NCI-H146 treated with DMSO at 0.1 percent for 48 hours (cell line): Measurements from ENCODE around the gene UTP3.
A peak's percentile ranks its signal among the peaks of the same experiment; 100 is the strongest.
"Not testable (repeated sequence)": the region's sequence is repeated elsewhere in the genome, so short reads cannot be mapped to it uniquely, and the experiment has no call there.

Experiments used
- DNase-seq: peaks from one replicate; lab custom pipeline; 2025; ENCODE audit not compliant: unreplicated experiment; lab: John Stamatoyannopoulos, UW

The UTP3 gene, protein sequence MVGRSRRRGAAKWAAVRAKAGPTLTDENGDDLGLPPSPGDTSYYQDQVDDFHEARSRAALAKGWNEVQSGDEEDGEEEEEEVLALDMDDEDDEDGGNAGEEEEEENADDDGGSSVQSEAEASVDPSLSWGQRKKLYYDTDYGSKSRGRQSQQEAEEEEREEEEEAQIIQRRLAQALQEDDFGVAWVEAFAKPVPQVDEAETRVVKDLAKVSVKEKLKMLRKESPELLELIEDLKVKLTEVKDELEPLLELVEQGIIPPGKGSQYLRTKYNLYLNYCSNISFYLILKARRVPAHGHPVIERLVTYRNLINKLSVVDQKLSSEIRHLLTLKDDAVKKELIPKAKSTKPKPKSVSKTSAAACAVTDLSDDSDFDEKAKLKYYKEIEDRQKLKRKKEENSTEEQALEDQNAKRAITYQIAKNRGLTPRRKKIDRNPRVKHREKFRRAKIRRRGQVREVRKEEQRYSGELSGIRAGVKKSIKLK

DNA sequence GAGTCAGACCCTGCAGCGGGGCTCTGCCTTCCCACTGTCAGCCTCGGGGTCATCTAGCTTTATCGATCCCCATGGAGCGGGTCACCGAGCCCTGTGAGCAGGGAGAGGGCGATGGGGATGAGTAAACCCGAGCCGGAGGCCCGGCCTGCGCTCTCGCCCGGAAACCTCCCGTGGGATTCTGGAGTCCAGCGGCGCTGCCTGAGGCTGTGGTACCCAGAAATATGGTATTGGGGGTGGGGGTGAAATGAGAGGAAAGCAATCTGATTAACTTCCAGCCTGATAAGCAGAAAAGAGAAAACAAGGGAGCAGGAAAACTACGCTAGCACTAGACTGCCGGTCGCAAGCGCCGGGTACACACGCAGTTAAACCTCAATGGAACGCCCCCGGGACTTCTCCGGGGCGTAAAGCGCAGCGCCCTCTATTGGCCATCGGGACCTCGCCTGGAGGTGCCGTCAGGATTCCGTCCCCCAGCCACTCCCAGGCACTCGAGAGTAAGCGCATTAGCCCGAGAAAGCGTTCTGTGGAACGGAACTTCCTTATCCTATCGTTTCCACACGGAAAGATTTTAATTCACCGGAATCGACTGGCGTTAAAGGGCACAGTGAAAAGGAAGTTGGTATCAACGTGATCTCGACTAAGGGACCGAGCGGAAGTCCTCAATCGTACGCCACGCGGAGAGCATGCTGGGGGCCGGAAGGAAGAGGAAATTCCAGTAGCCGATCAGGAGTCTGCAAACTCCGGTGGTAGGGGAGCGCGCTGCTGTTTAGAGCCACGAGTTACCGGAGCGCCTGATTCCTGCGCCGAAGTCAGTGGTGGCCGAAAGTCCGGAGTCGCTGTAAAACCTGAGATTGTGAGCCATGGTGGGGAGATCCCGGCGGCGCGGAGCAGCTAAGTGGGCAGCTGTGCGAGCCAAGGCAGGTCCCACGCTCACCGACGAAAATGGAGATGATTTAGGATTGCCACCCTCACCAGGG is at the start of gene UTP3:
UTP3 (plus strand) TSS at position 712 of the 974 bp plus-strand sequence; CDS start at position 858, 146 bp downstream.
- DNase-seq: peak; percentile 96

DNA sequence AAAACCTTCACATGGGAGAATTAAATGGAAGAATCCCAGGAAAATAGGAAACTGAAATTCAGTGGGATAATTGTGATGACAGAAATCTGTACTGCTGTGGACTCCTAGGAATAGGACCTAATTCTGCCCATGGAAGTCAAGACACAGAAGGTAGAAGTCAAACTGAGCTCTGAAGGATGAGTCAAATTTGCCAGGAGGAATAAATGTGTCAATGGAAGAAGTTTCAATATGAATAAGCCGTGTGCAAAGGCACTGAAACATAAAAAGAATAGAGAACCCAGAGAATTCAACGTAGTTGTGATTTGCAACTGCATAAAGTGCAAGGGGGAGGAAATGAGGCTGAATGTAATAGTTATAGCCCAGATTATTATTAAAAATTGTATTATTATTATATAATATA is 48.1 kb upstream of the UTP3 start:
- DNase-seq: no peak

DNA sequence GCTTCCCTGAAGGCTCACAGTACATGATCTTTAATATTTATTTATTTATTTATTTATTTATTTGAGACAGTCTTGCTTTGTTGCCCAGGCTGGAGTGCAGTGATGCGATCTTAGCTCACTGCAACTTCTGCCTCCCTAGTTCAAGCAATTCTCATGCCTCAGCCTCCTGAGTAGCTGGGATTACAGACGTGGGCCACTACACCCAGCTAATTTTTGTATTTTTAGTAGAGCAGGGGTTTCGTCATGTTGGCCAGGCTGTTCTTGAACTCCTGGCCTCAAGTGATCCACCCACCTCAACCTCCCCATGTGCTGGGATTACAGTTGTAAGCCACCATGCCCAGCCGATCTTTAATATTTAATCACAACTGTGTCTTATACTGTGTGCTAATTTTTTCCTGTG is 37.6 kb upstream of the UTP3 start:
- not testable (repeated sequence) for DNase-seq

DNA sequence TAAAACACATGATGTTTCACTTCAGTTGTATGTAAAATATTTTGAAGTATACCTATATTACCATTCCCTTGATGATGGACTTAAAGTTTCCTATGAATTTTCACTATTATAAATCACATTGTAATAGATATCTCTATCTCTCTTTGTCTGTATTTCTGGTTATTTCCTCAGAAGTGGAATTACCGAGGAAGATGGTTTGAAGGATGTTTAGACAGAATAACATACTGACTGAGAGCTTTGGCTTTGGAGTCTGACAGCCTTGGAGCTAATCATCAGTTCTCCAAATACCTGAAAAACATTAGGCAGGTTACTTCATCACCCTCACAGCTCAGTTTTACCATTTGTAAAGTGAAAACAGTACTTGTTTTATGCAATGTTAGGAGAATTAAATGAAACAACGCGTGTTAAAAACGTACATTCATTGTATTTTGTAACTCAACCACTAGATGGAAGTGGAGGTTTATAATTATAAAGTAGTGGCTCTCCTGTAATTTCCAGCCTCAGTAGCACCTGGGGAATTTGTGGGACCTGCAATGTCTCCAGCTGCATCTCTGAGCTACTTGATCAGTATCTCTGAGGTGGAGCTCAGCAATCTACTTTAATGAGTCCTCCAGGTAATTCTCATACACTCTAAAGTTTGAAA is 36.3 kb upstream of the UTP3 start:
- peak; percentile 27 for DNase-seq

DNA sequence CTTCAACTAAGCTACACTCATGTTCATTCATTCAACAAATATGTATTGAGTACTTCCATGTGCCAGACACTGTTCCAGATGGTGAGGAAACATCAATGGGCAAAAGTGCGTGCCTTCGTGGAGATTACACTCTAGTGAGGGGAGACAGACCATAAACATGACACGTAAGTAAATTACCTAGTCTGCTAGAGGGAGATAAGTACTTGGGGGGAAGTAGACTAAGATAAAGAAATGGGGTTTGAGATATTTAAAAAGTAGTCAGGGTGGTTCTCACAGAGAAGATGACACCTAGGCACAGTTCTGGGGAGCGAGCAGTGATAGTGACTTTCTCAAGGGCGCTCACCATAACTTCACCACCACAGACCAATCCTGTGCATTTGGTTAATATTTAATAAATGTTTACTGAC is 33.7 kb upstream of the UTP3 start:
- no peak for DNase-seq

DNA sequence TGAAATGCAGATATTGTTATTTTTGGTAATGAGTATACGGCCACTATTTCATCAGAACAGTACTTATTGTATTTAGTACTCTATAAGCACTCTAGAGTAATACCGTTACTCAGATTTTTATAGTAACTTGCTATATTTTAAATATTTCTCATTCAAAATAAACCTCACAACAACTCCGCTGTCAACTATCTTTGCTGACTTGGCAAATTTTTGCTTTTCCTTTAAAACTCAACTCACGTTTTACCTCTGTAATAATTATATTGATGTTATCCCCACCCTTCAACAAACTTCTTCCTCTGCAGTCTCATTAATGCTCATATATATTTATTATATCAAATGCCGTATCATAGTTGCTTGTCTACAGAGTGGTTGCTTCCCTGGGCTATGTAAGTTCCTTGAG is 31.0 kb upstream of the UTP3 start:
- DNase-seq: no peak

DNA sequence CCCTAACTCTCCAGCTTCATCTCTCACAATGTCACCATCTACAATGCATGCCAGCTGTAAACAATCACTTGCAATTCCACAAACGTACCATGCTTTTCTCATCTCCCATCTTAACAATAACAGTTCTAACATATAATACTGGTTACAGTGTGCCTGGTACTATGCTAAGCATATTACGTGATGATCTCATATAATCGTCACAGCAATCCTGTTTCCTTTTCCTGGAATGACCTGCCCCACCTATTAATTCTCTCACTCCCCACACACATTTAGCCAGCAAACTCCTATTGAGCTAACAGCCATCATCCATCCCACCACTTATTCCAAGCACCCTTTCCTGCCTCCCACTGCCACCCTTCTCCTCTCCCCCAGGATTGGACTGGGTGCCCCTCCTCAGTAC is 29.9 kb upstream of the UTP3 start:
- DNase-seq: no peak

DNA sequence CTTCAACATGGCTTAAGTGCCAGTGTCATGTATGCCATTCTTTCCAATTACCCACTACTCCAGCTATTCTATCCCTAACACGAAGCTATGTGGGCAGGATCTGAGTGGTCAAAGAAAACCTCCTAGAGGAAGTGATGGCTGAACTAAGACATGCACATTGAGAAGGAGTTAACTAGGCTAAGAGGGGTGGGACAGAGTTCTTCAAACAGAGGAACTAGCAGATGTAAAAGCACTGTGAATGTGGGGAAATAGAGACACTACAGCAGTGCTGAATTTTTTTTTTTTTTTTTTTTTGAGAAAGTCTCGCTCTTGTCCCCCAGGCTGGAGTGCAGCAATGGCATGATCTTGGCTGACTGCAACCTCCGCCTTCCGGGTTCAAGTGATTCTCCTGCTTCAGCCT is 28.2 kb upstream of the UTP3 start:
- no peak for DNase-seq

DNA sequence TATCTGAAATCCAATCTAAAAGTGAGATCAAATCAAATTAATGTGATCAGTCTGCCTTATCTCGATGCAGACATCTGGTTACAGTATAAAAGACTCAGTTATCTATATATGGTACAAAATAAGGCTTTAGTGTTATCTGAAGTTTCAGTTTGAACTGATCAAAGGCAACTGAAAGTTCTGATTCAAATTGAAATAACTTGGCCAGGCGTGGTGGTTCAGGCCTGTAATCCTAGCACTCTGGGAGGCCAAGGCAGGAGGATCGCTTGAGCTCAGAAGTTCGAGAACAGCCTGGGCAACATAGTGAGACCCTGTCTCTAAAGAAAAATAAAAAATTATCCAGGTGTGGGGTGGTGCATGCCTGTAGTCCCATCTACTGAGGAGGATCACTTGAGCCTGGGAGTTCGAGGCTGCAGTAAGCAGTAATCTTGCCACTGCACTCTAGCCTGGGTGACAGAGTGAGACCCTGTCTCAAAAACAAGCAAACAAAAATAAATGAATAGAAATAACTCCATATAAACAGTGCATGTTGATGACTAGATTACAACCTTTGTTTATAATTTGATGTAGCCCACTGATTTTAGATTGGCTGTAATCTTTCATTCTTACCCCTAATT is 26.9 kb upstream of the UTP3 start:
- DNase-seq: not testable (repeated sequence)

DNA sequence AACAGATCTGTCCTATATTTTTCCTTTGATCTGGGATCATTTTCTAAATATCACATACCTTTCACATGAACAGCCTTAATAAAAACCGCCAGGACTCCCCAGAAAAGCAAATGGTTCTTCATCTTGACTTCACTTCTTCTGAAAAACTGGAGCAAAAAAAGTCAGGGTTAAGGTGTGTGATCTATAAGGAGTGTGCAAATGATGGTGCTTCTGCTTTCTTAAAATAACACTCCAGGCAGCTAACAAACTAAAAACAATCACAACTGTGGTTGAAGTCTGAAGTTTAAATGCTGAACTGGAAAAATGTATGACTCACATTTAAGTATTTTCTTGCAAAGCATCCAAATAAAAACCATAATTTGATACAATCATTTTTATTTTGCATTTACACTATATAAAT is 22.0 kb upstream of the UTP3 start, which contains the start of gene JCHAIN:
JCHAIN (minus strand) TSS at position 140 of the 400 bp plus-strand sequence; CDS start at position 122, 18 bp downstream.
- DNase-seq: no peak

DNA sequence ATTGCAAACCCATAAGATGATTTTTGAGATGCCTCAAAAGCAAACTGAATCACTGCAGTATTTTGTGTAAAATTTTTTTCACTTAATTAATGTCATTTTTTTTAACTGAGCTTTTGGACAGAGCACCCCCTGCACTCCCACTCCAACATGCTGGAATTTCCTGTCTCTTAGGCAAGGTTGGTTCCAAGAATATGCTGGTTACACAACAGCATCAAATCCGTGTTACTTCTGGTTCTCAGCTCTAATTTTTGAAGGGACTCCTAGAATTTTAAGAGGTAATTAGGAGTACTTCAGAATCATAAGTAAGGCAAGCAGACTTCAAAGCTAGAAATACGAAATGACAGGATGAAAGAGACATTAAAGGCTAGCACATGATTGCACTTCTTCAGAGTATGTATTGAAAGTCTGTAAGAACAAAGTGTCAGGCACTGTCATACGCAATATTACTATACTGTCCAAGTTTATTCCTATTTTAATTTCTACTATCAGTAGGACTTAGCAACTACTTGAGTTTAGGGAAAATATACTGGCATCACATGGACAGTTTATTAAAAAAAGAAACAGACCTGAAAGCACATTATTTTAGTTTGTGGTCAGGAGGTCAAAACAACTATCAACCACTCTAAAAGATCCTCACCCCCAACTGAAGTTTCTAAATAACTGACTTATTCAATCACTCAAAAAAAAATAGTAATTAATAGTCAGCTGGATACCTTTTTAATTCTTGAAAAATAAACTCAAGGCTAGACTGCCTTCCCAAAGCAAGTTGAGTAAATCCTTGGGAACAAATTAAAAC is 20.4 kb upstream of the UTP3 start:
- DNase-seq: no peak

DNA sequence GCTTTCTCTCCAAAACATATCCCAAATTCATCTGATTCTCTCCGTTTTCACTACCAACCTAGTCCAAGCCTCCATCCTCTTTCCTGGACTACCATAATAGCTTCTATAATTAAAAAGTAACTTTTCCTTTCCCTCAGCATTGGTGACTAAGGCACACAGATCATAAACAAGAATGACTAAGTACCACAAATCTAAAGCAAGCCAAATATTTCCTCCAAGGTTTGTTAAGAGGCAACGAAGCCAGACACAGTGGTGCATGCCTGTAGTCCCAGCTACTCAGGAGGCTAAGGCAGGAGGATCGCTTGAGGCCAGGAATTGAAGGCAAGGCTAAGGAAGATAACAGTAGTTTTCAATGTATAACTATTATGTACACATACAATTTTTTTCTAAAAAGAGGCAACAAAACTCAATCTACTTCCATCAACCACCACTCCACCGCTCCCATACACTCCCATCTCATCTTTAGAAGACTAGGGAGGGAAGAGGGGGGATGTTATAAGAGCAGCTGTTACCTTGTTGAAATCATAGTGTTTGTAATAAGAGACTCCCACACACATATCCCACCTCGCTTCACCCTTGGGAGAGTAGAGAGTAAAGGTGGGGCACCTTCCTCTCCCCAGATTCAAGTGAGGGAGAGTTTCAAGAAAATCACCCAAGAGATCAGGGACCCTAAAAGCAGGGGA is 17.9 kb upstream of the UTP3 start:
- DNase-seq: no peak

DNA sequence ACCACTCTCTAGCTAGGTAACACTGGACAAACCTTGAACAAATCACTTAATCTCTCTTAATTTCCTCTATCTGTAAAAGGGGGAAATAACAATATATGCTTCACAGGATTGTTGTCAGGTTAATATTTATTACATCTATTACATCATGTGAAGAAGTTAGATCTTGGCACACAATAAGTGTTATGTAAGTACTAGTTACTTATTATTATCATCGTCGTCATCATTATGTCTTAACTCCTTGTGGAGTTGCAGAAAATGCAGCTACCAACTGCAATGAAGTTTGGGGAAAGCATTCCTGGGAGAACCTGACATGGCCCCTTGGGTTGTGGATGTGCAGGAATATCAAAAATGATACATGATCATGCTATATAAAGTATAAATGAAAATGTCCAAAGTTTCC is 17.2 kb upstream of the UTP3 start:
- DNase-seq: no peak

DNA sequence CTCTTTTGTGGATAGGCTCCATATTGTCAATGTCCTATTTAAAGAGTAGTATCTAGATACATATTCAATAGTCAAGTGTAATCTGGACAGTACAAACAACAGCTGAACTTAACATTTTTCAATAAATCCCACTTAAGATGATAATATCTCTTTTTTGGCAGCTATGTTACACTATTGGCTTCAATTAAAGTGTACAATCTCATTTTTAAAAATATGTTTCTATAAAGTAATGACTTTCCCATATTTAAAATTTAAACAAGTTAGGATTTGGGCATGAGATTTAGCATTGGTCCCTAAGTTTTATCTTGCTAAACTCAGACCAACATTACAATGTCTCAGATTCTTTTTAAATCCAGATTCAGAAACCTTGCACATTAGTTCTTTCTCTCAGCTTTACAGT is 14.1 kb upstream of the UTP3 start:
- DNase-seq: no peak

DNA sequence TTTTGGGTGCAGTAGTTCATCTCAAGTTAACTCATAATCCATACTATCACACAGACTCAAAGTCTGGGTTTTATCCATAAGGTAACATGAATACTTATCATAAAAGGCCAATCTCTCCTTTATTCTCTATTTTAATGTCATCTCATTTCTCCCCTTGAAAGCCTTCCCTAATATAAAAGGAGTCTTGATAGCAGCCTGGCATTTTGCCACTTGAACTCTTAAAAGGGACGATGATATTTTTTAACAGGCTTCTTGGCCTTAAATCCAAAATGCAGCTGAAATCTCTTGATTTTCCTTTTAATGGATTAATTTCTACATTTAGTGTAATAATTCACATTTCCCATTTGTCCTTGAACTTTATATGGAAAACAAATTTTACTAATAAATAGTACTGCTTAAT is 13.6 kb upstream of the UTP3 start:
- DNase-seq: no peak

DNA sequence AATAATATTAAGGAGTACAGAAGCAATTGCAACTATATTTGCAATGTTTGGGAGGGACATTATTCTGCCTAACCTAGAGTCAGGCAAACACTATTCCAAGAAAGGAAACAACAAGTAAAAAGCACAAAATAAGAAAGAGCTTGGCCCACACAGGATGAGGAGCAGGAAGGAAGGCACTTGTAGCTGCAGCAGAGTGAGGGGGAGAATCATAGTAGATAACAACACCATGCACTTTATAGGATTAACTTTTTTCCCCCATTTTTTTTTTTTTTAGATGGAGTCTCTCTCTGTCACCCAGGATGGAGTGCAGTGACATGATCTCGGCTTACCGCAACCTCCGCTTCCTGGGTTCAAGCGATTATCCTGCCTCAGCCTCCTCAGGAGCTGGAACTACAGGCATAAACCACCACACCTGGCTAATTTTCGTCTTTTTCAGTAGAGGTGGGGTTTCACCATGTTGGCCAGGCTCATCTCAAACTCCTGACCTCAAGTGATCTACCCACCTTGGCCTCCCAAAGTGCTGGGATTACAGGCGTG is 11.7 kb upstream of the UTP3 start:
- no peak for DNase-seq

DNA sequence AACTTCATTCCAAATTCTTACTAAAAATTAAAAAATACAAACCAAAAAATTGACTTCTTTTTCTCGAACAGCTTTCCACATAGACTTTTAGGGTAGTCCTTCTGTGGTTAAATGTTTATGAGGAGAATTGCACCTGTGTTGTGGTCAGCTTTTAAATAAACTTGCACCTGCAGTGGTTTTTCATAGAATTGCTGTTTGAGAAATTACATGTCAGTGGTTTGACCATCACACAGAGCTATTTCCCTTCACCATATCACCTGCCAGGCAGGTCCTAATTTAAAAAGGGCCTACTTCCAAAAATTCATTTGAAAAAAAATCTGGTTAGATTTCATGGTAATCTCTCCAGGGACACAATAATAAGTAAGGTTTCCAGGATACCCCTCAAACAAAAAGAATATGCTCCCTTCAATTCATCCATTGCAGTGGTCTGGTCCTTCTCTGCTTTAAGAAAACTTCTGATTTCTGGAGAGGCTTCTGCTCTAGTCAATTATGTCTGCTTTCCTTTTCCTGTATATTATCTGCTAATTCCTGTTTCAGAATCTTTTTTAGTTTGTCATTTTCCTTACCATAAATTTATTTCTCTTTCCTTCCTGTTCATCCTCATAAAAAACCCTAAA is 9.8 kb upstream of the UTP3 start:
- DNase-seq: no peak

DNA sequence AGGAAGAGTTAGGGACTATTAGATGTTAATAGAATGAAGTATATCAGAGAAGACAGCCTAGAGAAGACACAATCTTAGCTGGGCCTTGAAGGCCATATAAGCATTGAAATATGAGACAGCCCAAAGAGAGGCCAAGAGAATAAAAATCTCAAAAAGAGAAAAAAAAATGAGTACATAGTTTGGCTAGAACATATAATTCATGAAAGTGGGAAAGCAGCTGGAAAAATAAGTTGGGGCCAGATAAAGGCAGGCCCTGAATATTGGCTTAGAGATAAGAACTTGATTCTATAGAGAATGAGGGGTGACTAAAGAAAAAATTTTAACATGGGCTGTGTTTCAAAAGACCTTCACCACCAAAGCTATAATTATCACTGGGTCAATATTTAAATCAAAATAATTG is 7.4 kb upstream of the UTP3 start:
- peak; percentile 12 for DNase-seq

DNA sequence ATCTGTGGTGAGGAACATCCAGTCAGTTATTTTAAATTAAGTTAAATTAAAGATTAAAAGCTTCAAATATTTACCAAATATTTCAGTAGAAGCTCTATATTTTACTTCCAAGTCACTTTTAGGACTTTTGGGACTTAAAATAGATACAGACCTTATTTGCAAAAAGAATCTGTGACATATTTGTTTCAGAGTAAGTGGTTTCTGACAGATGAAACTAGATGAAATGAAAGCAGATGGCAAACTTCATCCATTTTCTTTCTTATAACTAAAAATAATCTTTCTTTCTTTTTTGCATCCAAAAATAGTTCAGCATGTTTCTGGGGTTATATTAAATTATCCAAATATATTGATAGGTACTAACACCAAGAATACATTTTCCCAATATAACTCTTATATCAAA is 6.6 kb upstream of the UTP3 start:
- DNase-seq: no peak
